ENCODE results near the gene MIF. TPM values are rescaled to one million over a fixed set of nuclear protein-coding genes. Genes with fewer than 3 reads are reported as not detected.
A peak's percentile ranks its signal among the peaks of the same experiment; 100 is the strongest.

The MIF gene
- total and polyA plus RNA-seq, 2 of the 4 experiments (the other 2 are of a cell fraction), result 123 to 530 TPM

DNA sequence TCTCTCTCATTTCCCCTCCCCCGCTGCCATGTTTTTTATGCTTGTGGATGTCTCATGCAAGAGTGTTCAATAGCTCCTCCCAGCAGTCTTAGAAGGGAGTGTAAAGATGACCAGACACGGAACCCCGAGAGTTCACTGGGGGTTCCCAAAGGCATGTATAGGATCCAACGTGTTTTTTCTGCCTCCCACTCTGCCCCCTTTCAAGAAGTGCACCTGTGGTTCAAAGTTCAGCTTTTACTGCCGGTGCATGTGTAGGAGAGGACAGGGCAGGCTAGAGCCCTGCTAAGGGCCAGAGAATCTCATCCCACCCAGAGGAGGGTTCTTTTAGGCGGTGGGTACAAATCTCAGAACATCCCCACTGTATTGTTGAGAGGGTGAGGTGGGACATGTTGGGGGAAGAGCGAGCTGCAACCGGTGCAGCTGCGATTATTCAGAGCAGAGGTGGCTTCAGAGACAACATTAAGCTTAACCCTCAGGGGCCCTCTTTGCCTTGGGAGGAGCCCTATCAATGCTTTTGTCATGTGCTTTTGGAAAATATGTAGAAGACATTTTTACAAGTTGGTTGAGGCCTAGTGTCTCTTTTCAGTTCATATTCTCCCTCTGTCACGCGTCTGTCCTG is 14.5 kb downstream of the MIF start:
- Histone ChIP-seq H3K4me2 (ENCODE audit: low read depth, low read length) (no peak overlapping the region), H3K9ac (ENCODE audit: low read depth, low read length) (no peak overlapping the region), H2AK5ac (ENCODE audit: low read depth, low read length) (no peak overlapping the region), H4K8ac (ENCODE audit: low read depth in 2 of 2, low read length in 2 of 2) (peak overlapping the region; percentile 74 to 82; a peak in 2 of 4 replicates), H3K14ac (replicated peaks; ENCODE audit: low read depth, low read length) (no peak overlapping the region), H3K4me1 (ENCODE audit: control insufficient read depth, insufficient read depth, low read length) (peaks cover 5% of the 10 kb centered on the region; the same call in 1 of the 2 replicates), H4K91ac (ENCODE audit: insufficient read depth, low read depth, low read length) (no peak overlapping the region), H2BK120ac (ENCODE audit: low read depth, low read length) (no peak overlapping the region), H2BK15ac (ENCODE audit: low read depth, low read length) (no peak overlapping the region), H3K4me3 (ENCODE audit: insufficient read depth, low read depth, low read length) (no peak overlapping the region), H3K56ac (ENCODE audit: extremely low read depth, insufficient read depth, low read length) (0 out of 2 replicates have a peak overlapping the region, but pooled peaks have one; percentile 3), H3K23ac (ENCODE audit: low read depth, low read length) (no peak overlapping the region), H3K36me3 (ENCODE audit: control insufficient read depth, insufficient read depth, low read length) (no peaks in the 10 kb centered on the region), H3K79me1 (ENCODE audit: low read depth in 1 of 2, low read length in 2 of 2) (peaks cover 0 to 8% of the 10 kb centered on the region in 2 experiments; a peak in 2 of 4 replicates), H2BK20ac (ENCODE audit: low read depth, low read length) (no peak overlapping the region), H3K18ac (ENCODE audit: low read depth, low read length) (no peak overlapping the region), H2BK5ac (ENCODE audit: low read depth, low read length, poor library complexity, severe bottlenecking) (no peak overlapping the region), H4K20me1 (ENCODE audit: insufficient read depth, low read length) (no peaks in the 10 kb centered on the region), H4K5ac (ENCODE audit: low read depth, low read length) (peak overlapping the region; percentile 90), H3K27ac (ENCODE audit: insufficient read depth, low read length) (peak overlapping the region; percentile 16; the same call in 1 of the 2 replicates), H3K27me3 (ENCODE audit: control insufficient read depth, insufficient read depth, low read length) (no peaks in the 10 kb centered on the region), H3K9me3 (ENCODE audit: control insufficient read depth, insufficient read depth, low read length) (no peaks in the 10 kb centered on the region), H2AFZ (replicated peaks; ENCODE audit: low read length, poor library complexity) (peak overlapping the region; percentile 1), H2AK9ac (replicated peaks; ENCODE audit: low read depth, low read length, poor library complexity) (no peak overlapping the region), H3K9me1 (ENCODE audit: insufficient read depth, low read length) (no peaks in the 10 kb centered on the region; the same call in 1 of the 2 replicates), H3K4ac (ENCODE audit: low read depth, low read length) (no peak overlapping the region)
- 85% methylated on average over 5 of the region's 11 CpGs; no CpG with 5 or more reads in 1 of the 2 experiments for WGBS, 2 experiments (ENCODE audit: extremely low coverage in 2 of 2, insufficient read length in 1 of 2)
- intact Hi-C loops (cut with micrococcal nuclease), result no loop called here
- TF ChIP-seq, protein P1, sequence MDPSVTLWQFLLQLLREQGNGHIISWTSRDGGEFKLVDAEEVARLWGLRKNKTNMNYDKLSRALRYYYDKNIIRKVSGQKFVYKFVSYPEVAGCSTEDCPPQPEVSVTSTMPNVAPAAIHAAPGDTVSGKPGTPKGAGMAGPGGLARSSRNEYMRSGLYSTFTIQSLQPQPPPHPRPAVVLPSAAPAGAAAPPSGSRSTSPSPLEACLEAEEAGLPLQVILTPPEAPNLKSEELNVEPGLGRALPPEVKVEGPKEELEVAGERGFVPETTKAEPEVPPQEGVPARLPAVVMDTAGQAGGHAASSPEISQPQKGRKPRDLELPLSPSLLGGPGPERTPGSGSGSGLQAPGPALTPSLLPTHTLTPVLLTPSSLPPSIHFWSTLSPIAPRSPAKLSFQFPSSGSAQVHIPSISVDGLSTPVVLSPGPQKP (IDR thresholded peaks at IDR 0.05; ENCODE audit: borderline replicate concordance, low read depth, low read length), result no peak
- TF ChIP-seq MAFK (IDR thresholded peaks at IDR 0.05; ENCODE audit: low read depth, low read length), result no peak
- no peak for TF ChIP-seq USF2 (IDR thresholded peaks at IDR 0.05; ENCODE audit: low read depth, low read length)
- TF ChIP-seq RAD21 (IDR thresholded peaks at IDR 0.05; ENCODE audit: low read length), result no peak
- TF ChIP-seq MAZ (IDR thresholded peaks at IDR 0.05; ENCODE audit: borderline replicate concordance, low read depth, low read length), result no peak
- TF ChIP-seq RFX5 (IDR thresholded peaks at IDR 0.05; ENCODE audit: low read depth, low read length), result no peak
- no peak for TF ChIP-seq FOS (IDR thresholded peaks at IDR 0.05; ENCODE audit: low read depth, low read length)
- TF ChIP-seq, protein P2, sequence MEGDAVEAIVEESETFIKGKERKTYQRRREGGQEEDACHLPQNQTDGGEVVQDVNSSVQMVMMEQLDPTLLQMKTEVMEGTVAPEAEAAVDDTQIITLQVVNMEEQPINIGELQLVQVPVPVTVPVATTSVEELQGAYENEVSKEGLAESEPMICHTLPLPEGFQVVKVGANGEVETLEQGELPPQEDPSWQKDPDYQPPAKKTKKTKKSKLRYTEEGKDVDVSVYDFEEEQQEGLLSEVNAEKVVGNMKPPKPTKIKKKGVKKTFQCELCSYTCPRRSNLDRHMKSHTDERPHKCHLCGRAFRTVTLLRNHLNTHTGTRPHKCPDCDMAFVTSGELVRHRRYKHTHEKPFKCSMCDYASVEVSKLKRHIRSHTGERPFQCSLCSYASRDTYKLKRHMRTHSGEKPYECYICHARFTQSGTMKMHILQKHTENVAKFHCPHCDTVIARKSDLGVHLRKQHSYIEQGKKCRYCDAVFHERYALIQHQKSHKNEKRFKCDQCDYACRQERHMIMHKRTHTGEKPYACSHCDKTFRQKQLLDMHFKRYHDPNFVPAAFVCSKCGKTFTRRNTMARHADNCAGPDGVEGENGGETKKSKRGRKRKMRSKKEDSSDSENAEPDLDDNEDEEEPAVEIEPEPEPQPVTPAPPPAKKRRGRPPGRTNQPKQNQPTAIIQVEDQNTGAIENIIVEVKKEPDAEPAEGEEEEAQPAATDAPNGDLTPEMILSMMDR (conservative IDR thresholded peaks at IDR 0.05; ENCODE audit: low read depth, low read length), result no peak
- no peak for TF ChIP-seq BHLHE40 (IDR thresholded peaks at IDR 0.05; ENCODE audit: low read depth, low read length)
- TF ChIP-seq CHD1 (IDR thresholded peaks at IDR 0.05; ENCODE audit: low read depth, low read length), result no peak
- CTCF ChIA-PET, result interaction anchor here (0.6 kb wide), 1 partner anchor 677 kb away, joined by 3 read pairs; no protein-coding TSS in a partner anchor
- POLR2A ChIA-PET (ENCODE audit: unreplicated experiment), result no interaction called here
- no TSS peak for BruUV-seq (replicated peaks)
- dilution Hi-C loops (cut with HindIII; ENCODE audit: low sequenced_read_pairs, unreplicated experiment), result no loop called here
- in situ Hi-C loops (cut with MboI; ENCODE audit: low sequenced_read_pairs), result no loop called here
- no peak for ATAC-seq (ENCODE audit: low read depth)
- no peak for DNase-seq
